SIG-M5 treated with dmso at 0.1 percent for 504 hours (cell line): Measurements from ENCODE around the gene ZNF793.

Source experiments
- DNase-seq: peaks from one replicate; lab custom pipeline; 2025; ENCODE audit not compliant: unreplicated experiment; lab: John Stamatoyannopoulos, UW

Gene ZNF793

GRCh38 chr19:37506387-37507166 lies at the start of gene ZNF793:
Gene ZNF793 (plus strand): TSS chr19:37506939. CDS start chr19:37523440, 16,501 bp downstream.
- peak; percentile 21 for DNase-seq

DNA sequence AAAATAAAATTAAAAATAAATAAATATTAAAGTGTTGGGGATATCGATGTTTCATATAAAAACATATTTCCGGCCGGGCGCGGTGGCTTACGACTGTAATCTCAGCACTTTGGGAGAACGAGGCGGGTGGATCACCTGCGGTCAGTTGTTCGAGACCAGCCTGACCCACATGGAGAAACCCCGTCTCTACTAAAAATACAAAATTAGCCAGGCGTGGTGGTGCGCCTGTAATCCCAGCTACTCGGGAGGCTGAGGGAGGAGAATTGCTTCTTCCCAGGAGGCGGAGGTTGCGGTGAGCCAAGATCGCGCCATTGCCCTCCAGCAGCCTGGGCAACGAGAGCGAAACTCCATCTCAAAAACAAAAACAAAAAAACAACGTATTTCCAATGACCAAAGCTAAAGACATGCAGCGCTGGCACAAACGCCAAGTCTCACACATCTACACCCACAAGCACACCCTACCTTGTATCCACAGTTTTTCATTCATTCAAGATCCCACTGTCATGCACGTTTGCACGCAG lies 40.4 kb upstream of the ZNF793 start:
- no peak for DNase-seq

DNA sequence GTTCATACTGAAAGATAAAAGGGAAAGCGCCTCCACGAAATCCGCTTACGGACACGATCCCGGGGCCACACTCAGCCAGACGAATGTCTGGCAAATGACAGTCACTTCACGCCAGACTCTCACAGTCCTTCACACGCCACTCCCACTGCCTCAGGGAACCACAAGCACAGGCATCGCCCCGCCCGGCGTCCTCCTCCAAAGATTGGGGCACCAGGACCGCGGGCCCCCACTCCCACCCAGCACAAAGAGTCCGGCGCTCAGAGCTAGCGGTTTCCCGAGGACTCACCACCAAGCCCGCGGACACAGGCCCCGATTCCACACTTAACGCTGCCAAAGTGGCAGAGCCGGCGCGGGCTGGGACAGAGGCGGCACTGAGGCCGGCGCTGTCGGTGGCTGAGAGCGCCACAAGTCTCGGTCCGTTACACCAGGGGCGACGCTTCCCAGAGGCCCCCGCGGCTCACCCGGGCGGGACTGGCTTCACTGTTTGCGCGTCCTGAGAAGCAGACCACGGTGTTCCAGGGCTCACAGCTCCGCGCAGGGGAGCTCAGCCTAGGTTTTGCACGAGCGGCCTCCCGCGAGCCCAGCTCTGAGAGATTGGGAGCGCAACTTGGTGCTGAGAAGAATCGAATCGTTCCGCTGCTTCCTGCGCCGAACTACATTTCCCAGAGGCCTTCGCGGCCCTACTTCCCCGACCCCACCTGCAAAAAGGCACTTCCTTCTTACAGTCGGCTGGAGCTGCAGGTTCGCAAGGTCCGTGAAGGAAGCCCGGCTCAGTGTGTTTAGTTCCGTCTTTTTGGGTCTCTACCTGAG lies 39.7 kb upstream of the ZNF793 start, which contains the start of gene ZNF569:
Gene ZNF569, minus strand, starts transcription at position 647 of the 810 bp plus-strand sequence. CDS start 22,523 bp downstream, outside the sequence.
- peak; percentile 75 for DNase-seq

- DNase-seq = no peak
Observed at GRCh38 chr19:37467608-37468090, 39.1 kb upstream of the ZNF793 start.

DNA sequence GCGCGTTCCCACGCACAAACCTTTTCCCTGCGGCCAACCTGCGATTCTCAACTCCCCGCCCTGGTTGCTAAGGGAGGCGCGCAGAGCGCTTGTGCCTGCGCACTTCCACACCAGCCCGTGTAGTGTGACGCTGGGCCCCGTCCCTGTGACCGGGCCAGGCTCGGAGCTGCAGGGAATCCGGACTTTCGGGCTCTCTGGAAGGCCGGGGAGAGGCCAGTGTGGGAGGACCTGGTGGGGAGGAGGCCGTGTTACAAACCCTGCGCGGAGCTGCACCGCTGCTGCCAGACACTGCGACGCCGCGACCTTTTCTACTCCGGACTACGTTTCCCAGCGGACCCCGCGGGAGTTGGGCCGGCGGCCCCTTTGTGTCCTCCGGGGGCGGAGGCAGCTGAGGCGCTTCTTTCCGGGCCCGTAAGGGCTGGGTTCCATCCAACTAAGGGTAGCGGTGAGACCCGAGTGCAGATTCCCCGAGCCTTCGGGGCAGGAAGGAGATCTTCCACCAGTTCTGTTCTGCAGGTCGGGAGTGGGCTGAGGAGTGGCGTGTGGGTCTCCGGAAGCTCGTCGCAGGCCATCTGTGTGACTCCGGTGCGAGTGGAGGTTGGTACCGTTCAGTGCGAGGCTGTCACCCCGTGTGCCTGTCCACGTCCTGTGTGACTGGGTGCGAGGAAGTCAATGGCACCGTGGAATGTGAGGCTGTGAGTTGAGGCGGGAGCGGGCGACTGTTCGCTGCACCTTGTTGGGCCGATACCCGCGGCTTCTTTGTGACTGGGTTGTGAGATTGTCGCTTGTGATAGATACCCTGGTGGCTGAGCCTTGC lies 37.6 kb upstream of the ZNF793 start, which contains the start of gene ZNF570:
Gene ZNF570, plus strand, starts transcription at position 396 of the 817 bp plus-strand sequence. CDS start 999 bp downstream, outside the sequence.
- peak; percentile 22 for DNase-seq

DNA sequence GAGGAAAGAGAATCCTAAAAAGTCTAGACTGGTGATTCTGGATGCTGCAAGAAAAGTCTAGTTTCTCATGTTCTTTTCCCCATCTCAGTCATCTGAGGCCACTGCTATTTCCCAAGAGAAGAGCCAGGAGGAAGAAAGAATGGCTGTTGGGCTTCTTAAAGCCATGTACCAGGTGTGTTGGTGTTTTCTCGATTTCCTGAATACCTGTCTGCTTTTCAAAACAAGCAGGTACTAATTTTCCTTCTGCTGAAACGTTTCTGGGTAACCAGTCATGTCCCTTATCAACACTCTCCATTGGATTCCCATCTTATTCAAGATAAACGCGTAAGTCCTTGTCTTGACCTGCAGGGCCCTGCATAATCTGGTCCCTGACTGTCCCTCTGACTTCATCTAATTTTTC lies 36.5 kb upstream of the ZNF793 start:
- no peak for DNase-seq

DNA sequence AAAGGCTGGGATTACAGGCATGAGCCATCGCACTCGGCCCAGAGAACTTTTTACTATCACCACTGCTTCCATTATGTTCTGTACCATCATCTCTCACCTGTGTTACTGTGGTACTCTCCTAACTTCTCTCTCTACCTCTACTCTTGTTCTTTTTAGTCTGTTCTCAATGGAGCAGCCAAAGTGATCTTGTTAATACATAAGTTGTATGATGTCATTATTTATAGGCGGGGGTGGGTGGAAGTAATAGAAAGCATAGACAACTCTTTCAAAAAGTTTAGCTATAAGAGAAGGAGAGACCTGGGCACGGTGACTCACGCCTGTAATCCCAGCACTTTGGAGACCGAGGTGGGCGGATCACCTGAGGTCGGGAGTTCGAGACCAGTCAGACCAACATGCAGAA lies 34.6 kb upstream of the ZNF793 start:
- no peak for DNase-seq

DNA sequence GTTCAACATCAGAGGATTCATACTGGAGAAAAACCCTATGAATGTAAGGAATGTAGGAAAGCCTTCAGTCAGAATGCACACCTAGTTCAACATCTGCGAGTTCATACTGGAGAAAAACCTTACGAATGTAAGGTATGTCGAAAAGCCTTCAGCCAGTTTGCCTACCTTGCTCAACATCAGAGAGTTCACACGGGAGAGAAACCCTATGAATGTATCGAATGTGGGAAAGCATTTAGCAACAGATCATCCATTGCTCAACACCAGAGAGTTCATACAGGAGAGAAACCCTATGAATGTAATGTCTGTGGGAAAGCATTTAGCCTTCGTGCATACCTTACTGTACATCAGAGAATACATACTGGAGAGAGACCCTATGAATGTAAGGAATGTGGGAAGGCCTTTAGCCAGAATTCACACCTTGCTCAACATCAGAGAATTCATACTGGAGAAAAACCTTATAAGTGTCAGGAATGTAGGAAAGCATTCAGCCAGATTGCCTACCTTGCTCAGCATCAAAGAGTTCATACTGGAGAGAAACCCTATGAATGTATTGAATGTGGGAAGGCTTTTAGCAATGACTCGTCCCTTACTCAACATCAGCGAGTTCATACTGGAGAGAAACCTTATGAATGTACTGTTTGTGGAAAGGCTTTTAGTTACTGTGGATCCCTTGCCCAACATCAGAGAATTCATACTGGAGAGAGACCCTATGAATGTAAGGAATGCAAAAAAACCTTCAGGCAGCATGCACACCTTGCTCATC lies 22.2 kb upstream of the ZNF793 start:
- DNase-seq = no peak

- no peak for DNase-seq
Observed at GRCh38 chr19:37492213-37492612, 14.5 kb upstream of the ZNF793 start.

DNA sequence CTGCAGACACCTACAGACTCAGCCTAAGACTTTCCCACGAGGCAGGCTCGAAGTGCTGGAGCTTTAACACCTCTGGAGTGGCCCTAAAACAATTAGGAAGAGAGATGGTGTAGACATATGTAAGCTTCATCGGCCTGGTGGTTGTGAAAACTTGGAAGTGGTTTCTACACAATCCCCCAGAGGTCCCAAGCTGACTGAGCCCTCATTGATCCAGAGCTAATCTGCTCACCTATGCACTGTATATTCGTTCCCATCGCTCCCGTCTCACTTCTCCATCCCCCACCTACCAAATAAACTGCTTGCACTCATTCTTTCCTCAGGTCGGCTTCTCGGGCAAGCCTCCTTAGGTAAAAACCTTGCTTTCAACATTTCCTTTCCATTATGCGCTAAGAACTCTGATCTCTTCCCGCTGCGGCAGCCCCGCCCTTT lies 767 bp upstream of the ZNF793 start:
- DNase-seq = no peak

DNA sequence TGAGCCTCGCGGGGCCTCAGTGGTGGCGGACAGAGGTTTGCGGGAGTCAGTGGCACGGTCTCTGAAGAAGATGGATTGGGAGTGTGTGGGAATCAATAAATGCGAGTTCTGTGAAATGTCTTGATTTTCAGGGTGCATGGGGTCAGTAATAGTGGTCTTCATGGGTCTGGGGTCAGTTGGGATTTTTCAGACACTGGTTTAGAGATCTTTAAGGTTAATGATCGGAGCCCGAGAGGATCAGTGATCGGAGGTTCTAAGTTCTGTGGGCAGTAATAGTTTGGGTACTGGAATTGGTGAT lies 377 bp downstream of the ZNF793 start:
- DNase-seq = no peak

DNA sequence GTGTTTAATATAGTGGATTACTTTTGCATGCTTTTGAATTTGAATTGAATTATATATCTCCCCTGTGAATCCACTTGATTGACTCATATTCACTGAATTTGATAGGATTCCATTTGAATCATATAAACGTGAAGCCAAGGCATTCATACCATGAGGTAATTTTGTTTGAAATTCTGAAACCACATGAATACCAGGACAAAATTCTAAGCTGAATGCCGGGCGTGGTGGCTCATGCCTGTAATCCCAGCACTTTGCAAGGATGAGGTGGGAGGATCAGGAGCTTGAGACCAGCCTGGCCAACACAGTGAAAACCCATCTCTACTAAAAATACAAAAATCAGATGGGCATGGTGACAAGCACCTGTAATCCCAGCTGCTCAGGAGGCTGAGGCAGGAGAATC lies 4.4 kb downstream of the ZNF793 start:
- DNase-seq = no peak

GRCh38 chr19:37511821-37512220 lies 5.1 kb downstream of the ZNF793 start:
- no peak for DNase-seq

GRCh38 chr19:37513397-37513796 lies 6.7 kb downstream of the ZNF793 start:
- no peak for DNase-seq

- no peak for DNase-seq
Observed at GRCh38 chr19:37519890-37520289, 13.2 kb downstream of the ZNF793 start.

- DNase-seq = no peak
Observed at GRCh38 chr19:37537391-37537947, 30.7 kb downstream of the ZNF793 start.

- no peak for DNase-seq
Observed at GRCh38 chr19:37551129-37551993, 44.6 kb downstream of the ZNF793 start.

DNA sequence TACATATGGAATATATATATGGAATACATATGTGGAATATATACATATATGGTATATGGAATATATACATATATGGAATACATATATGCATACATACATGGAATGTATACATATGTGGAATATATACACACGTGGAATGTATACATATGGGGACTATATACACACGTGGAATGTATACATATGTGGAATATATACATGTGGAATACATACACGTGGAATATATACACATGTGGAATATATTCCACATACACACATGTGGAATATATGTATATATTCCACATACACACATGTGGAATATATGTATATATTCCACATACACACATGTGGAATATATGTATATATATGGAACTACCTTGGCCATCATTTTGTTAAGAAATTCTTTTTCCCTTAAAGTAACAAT lies 56.8 kb downstream of the ZNF793 start:
- no peak for DNase-seq
